ENCODE results near the gene MKNK1. TPM values are rescaled to one million over a fixed set of nuclear protein-coding genes. Genes with fewer than 3 reads are reported as not detected.

Gene MKNK1
- total RNA-seq, 1 experiment from 2014 or later = 40.1 TPM

GRCh38 chr1:46595127-46595526 lies 8.9 kb downstream of the MKNK1 start:
- DNase-seq (ENCODE audit: low read depth, low spot score) (no peak), ATAC-seq (no peak)
- Histone ChIP-seq H3K4me1 (ENCODE audit: control insufficient read depth, insufficient read depth, low read length) (no peaks in the 10 kb centered on the region), H3K27ac (ENCODE audit: low read length) (no peak overlapping the region), H3K9me3 (ENCODE audit: control insufficient read depth, insufficient read depth, low read depth, low read length) (no peaks in the 10 kb centered on the region), H3K27me3 (ENCODE audit: control insufficient read depth, insufficient read depth, low read length) (no peaks in the 10 kb centered on the region), H3K4me3 (ENCODE audit: low read depth in 2 of 2, low read length in 2 of 2) (no peak overlapping the region), H3K36me3 (ENCODE audit: control insufficient read depth, insufficient read depth, low read length) (no peaks in the 10 kb centered on the region)
- ChIA-PET CTCF (no interaction called here), POLR2A (no interaction called here)
- TF ChIP-seq POLR2AphosphoS5 (IDR thresholded peaks at IDR 0.05; ENCODE audit: low read depth, low read length) (no peak), SIN3A (IDR thresholded peaks at IDR 0.05; ENCODE audit: borderline replicate concordance, insufficient read depth, low read depth, low read length) (no peak), TCF7L2 (IDR thresholded peaks at IDR 0.05; ENCODE audit: low read depth, low read length) (no peak), REST (IDR thresholded peaks at IDR 0.05; ENCODE audit: insufficient read depth in 1 of 2, low read depth in 2 of 2, low read length in 1 of 2) (no peak), CTCF (IDR thresholded peaks at IDR 0.05) (no peak)
- no TSS peak for BruUV-seq (replicated peaks)
- in situ Hi-C loops (cut with HindIII; ENCODE audit: low pct_unique_long_range_greater_than_20kb, low sequenced_read_pairs) = no loop called here
- intact Hi-C loops (cut with micrococcal nuclease; ENCODE audit: unreplicated experiment) = no loop called here

GRCh38 chr1:46594063-46594462 lies 10.0 kb downstream of the MKNK1 start:
- no peak overlapping the region for H3K4me3 ChIP-seq (ENCODE audit: low read depth in 2 of 2, low read length in 2 of 2)
- no TSS peak for BruUV-seq (replicated peaks)
- ChIA-PET CTCF (no interaction called here), POLR2A (interaction anchor here (0.6 kb wide), 1 partner anchor 85 kb away, joined by 6 read pairs; no protein-coding TSS in a partner anchor)
- in situ Hi-C loops (cut with HindIII; ENCODE audit: low pct_unique_long_range_greater_than_20kb, low sequenced_read_pairs) = no loop called here
- no peak for TF ChIP-seq CTCF (IDR thresholded peaks at IDR 0.05)
- H3K9me3 ChIP-seq (ENCODE audit: control insufficient read depth, insufficient read depth, low read depth, low read length) = no peaks in the 10 kb centered on the region
- ATAC-seq (no peak), DNase-seq (ENCODE audit: low read depth, low spot score) (no peak)
- H3K4me1 ChIP-seq (ENCODE audit: control insufficient read depth, insufficient read depth, low read length) = no peaks in the 10 kb centered on the region
- no peaks in the 10 kb centered on the region for H3K27me3 ChIP-seq (ENCODE audit: control insufficient read depth, insufficient read depth, low read length)
- H3K36me3 ChIP-seq (ENCODE audit: control insufficient read depth, insufficient read depth, low read length) = no peaks in the 10 kb centered on the region
- intact Hi-C loops (cut with micrococcal nuclease; ENCODE audit: unreplicated experiment) = no loop called here
- H3K27ac ChIP-seq (ENCODE audit: low read length) = no peak overlapping the region

- CTCF ChIA-PET = no interaction called here
Measured at GRCh38 chr1:46592823-46593222, 11.2 kb downstream of the MKNK1 start.

More at GRCh38 chr1:46592823-46593222, 11.2 kb downstream of the MKNK1 start:
- Histone ChIP-seq H3K9me3 (ENCODE audit: control insufficient read depth, insufficient read depth, low read depth, low read length) (no peaks in the 10 kb centered on the region), H3K27ac (ENCODE audit: low read length) (no peak overlapping the region), H3K4me1 (ENCODE audit: control insufficient read depth, insufficient read depth, low read length) (no peaks in the 10 kb centered on the region), H3K27me3 (ENCODE audit: control insufficient read depth, insufficient read depth, low read length) (no peaks in the 10 kb centered on the region), H3K36me3 (ENCODE audit: control insufficient read depth, insufficient read depth, low read length) (no peaks in the 10 kb centered on the region), H3K4me3 (ENCODE audit: low read depth in 2 of 2, low read length in 2 of 2) (no peak overlapping the region)
- ATAC-seq = no peak
- BruUV-seq (replicated peaks) = no TSS peak
- no peak for DNase-seq (ENCODE audit: low read depth, low spot score)
- intact Hi-C loops (cut with micrococcal nuclease; ENCODE audit: unreplicated experiment) (no loop called here), in situ Hi-C loops (cut with HindIII; ENCODE audit: low pct_unique_long_range_greater_than_20kb, low sequenced_read_pairs) (no loop called here)
- POLR2A ChIA-PET = no interaction called here
- TF ChIP-seq POLR2AphosphoS5 (IDR thresholded peaks at IDR 0.05; ENCODE audit: low read depth, low read length) = no peak
- no peak for TF ChIP-seq SIN3A (IDR thresholded peaks at IDR 0.05; ENCODE audit: borderline replicate concordance, insufficient read depth, low read depth, low read length)
- TF ChIP-seq REST (IDR thresholded peaks at IDR 0.05; ENCODE audit: insufficient read depth in 1 of 2, low read depth in 2 of 2, low read length in 1 of 2) = no peak
- TF ChIP-seq TCF7L2 (IDR thresholded peaks at IDR 0.05; ENCODE audit: low read depth, low read length) = no peak
- no peak for TF ChIP-seq CTCF (IDR thresholded peaks at IDR 0.05)
